ENCODE data around the gene GDA.

GDA gene

GRCh38 chr9:72255569-72255968 lies 106.3 kb downstream of the GDA start:
- no peak for TF ChIP-seq USF1 (IDR thresholded peaks at IDR 0.05)
- no peak for TF ChIP-seq CEBPB (IDR thresholded peaks at IDR 0.05)
- no peak for TF ChIP-seq REST (IDR thresholded peaks at IDR 0.05; ENCODE audit: low read depth)
- no peak for TF ChIP-seq CREB1 (IDR thresholded peaks at IDR 0.05; ENCODE audit: low read depth)
- TF ChIP-seq RAD21 (IDR thresholded peaks at IDR 0.05; ENCODE audit: low read depth): no peak
- no peak for TF ChIP-seq NFIC (IDR thresholded peaks at IDR 0.05)
- no peak for TF ChIP-seq EGR1 (IDR thresholded peaks at IDR 0.05)
- TF ChIP-seq EP300 (IDR thresholded peaks at IDR 0.05; ENCODE audit: borderline replicate concordance): no peak
- no peak for TF ChIP-seq MAX (IDR thresholded peaks at IDR 0.05)
- TF ChIP-seq FOXM1 (IDR thresholded peaks at IDR 0.05; ENCODE audit: borderline replicate concordance, low read depth): no peak
- TF ChIP-seq YY1 (IDR thresholded peaks at IDR 0.05; ENCODE audit: low read depth): no peak

GRCh38 chr9:72256931-72257330 lies 107.7 kb downstream of the GDA start:
- TF ChIP-seq ZBTB7A (IDR thresholded peaks at IDR 0.05; ENCODE audit: low read depth): no peak
- TF ChIP-seq FOXM1 (IDR thresholded peaks at IDR 0.05; ENCODE audit: borderline replicate concordance, low read depth): no peak
- TF ChIP-seq RAD21 (IDR thresholded peaks at IDR 0.05; ENCODE audit: low read depth): no peak
- TF ChIP-seq YY1 (IDR thresholded peaks at IDR 0.05; ENCODE audit: low read depth): no peak
- TF ChIP-seq TEAD4 (IDR thresholded peaks at IDR 0.05): peak; percentile 42; the same call in 1 of the 2 replicates
- no peak for TF ChIP-seq CREB1 (IDR thresholded peaks at IDR 0.05; ENCODE audit: low read depth)
- TF ChIP-seq NFIC (IDR thresholded peaks at IDR 0.05): peak; percentile 81
- TF ChIP-seq REST (IDR thresholded peaks at IDR 0.05; ENCODE audit: low read depth): no peak
- TF ChIP-seq EP300 (IDR thresholded peaks at IDR 0.05; ENCODE audit: borderline replicate concordance): peak; percentile 80; the same call in 1 of the 2 replicates
- peak; percentile 86 for TF ChIP-seq TCF12 (IDR thresholded peaks at IDR 0.05; ENCODE audit: low read depth)
- no peak for TF ChIP-seq TAF1 (IDR thresholded peaks at IDR 0.05; ENCODE audit: low read depth)
- TF ChIP-seq CEBPB (IDR thresholded peaks at IDR 0.05): no peak
- TF ChIP-seq USF1 (IDR thresholded peaks at IDR 0.05): 0 out of 2 replicates have a peak, but pooled peaks have one; percentile 20
- TF ChIP-seq EGR1 (IDR thresholded peaks at IDR 0.05): no peak
- TF ChIP-seq MAX (IDR thresholded peaks at IDR 0.05): peak; percentile 41; the same call in 1 of the 2 replicates

GRCh38 chr9:72257814-72258213 lies 108.6 kb downstream of the GDA start:
- TF ChIP-seq CEBPB (IDR thresholded peaks at IDR 0.05) (no peak), TEAD4 (IDR thresholded peaks at IDR 0.05) (no peak), RAD21 (IDR thresholded peaks at IDR 0.05; ENCODE audit: low read depth) (no peak), EGR1 (IDR thresholded peaks at IDR 0.05) (no peak), YY1 (IDR thresholded peaks at IDR 0.05; ENCODE audit: low read depth) (no peak), TAF1 (IDR thresholded peaks at IDR 0.05; ENCODE audit: low read depth) (no peak), TCF12 (IDR thresholded peaks at IDR 0.05; ENCODE audit: low read depth) (no peak), NFIC (IDR thresholded peaks at IDR 0.05) (no peak), REST (IDR thresholded peaks at IDR 0.05; ENCODE audit: low read depth) (no peak)

GRCh38 chr9:72262063-72262462 lies 112.8 kb downstream of the GDA start:
- TF ChIP-seq TAF1 (IDR thresholded peaks at IDR 0.05; ENCODE audit: low read depth) (no peak), USF1 (IDR thresholded peaks at IDR 0.05) (no peak), CEBPB (IDR thresholded peaks at IDR 0.05) (no peak), NFIC (IDR thresholded peaks at IDR 0.05) (no peak)
